Muscle of leg (tissue), 11 donors: ENCODE results near the gene SYNDIG1L. TPM values are rescaled to one million over a fixed set of nuclear protein-coding genes. Genes with fewer than 3 reads are reported as not detected.

ENCODE experiments used
- DNase-seq: peaks from one replicate; pipeline ENCODE4 v3.0.0; 2013
- H3K27ac ChIP-seq: one replicate; pipeline ENCODE4 v1.5.1; 2013; ENCODE audit warnings: mild to moderate bottlenecking, low read length, control low read depth
- H3K27me3 ChIP-seq: one replicate; pipeline ENCODE4 v1.6.1; 2013; ENCODE audit warnings: low read length; ENCODE audit not compliant: control insufficient read depth, insufficient read depth
- H3K36me3 ChIP-seq: one replicate; pipeline ENCODE4 v1.6.1; 2013; ENCODE audit warnings: low read length; ENCODE audit not compliant: control insufficient read depth, insufficient read depth
- H3K4me1 ChIP-seq: one replicate; pipeline ENCODE4 v1.6.1; 2013; ENCODE audit warnings: low read length; ENCODE audit not compliant: control insufficient read depth, insufficient read depth
- H3K4me3 ChIP-seq: one replicate; pipeline ENCODE4 v1.5.1; 2013; ENCODE audit warnings: low read length, control low read depth
- H3K9me3 ChIP-seq: replicated peaks from 2 replicates; pipeline ENCODE4 v1.6.1; 2013; ENCODE audit warnings: low read depth, low read length; ENCODE audit not compliant: control insufficient read depth
- WGBS: methylation state at CpG from one replicate; pipeline ENCODE4 v1.1.5; 2013; ENCODE audit warnings: missing lambda C conversion rate; ENCODE audit not compliant: insufficient coverage; 5-methylcytosine and 5-hydroxymethylcytosine counted together
- polyA plus RNA-seq, 8 donors: library from polyadenylated mRNA; unstranded; fragments of 120-200 nt; gene quantifications; one replicate each; pipeline versions ENCODE4 v1.2.1 to v1.2.3, GENCODE V29; 2013; ENCODE audit warnings: inconsistent platforms in 1 of 8, low replicate concordance in 1 of 8; ENCODE audit not compliant: insufficient read length in 8 of 8, insufficient read depth in 1 of 8
- total RNA-seq: library from RNA; stranded (reverse); fragments of 120-200 nt; gene quantifications from one replicate; pipeline ENCODE4 v1.2.4, GENCODE V29; 2013

SYNDIG1L gene
- total and polyA plus RNA-seq, 9 donors, result 0.04 to 0.10 (median 0.08) TPM; not detected in 5

DNA sequence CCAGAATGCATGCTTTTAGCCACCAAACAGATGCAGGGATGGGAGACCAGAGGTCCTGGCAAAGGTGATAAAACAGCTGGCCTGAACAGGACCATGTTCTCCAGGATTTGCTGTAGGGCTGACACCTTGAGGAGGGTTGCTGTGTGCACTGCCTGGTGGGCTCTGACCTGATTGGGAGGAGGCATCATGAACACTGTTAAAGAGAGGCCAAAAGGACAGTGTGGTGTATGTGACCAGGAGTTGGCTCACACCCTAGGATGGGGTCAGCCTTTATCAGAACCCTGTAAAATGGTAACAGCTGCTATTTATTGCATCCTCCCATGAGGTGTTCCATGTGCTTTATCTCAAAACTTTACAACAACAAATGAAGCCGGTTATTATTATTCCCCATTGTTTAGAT lies 8.8 kb downstream of the SYNDIG1L start:
- H3K27ac ChIP-seq, result no peak overlapping the region
- no CpG with 5 or more reads among the region's 1 CpG for WGBS
- no peak for DNase-seq
- no peak overlapping the region for H3K4me3 ChIP-seq
- no peaks in the 10 kb centered on the region for H3K36me3 ChIP-seq
- H3K9me3 ChIP-seq, result no peaks in the 10 kb centered on the region
- H3K27me3 ChIP-seq, result peaks cover 22% of the 10 kb centered on the region
- H3K4me1 ChIP-seq, result no peaks in the 10 kb centered on the region

DNA sequence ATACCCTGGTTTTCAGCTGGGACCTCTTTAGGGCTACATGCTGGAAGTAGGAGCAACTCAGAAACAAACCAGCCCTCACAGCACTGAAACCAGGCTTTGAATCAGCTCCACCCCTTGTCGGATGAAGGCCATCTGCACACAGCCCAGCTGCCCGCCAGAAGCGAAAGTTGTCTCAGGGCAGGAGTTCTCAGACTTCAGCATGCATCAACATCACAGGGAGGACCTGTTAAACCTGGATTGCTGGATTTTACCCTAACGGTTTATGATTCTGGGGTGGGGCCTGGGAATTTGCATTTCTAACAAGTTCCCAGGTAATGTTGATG lies 10.9 kb downstream of the SYNDIG1L start:
- WGBS, result no CpG with 5 or more reads among the region's 4 CpGs
- H3K27ac ChIP-seq, result no peak overlapping the region
- DNase-seq, result no peak
- H3K4me1 ChIP-seq, result no peaks in the 10 kb centered on the region
- no peaks in the 10 kb centered on the region for H3K9me3 ChIP-seq
- no peak overlapping the region for H3K4me3 ChIP-seq
- peaks cover 28% of the 10 kb centered on the region for H3K27me3 ChIP-seq
- no peaks in the 10 kb centered on the region for H3K36me3 ChIP-seq

DNA sequence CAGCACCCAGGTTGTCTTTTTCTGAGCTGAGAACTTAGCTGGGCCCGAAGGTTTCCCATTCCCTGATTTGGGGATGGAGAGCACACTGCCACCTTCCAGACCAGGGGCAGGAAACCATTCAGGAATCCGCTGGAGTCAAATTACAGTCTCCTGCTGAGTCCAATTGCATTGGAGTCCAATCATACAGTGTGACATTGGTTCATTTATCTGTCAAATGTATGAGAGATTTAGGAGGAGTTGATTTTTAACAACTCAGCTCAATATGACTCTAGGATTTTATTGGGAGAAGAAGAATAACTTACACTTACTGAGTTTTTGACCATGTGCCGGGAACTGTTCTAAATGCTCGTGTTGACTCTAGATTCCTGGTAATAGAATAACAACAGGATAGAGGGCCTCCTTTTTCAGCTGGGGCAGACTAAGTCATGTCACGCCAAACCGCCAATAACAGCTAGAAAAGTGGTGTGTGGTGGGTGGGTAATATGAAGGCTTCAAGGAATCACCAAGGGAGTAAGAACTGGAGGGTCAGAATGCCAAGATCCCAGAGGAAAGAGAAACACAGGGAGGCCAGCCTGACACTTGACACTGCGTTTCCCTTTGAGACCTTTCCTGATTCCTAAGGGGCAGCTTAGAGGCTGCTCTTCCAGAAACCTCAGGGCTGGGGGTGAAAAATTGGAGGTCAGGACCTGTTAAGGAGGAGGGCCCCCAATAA lies 11.5 kb downstream of the SYNDIG1L start:
- no peaks in the 10 kb centered on the region for H3K4me1 ChIP-seq
- no peaks in the 10 kb centered on the region for H3K9me3 ChIP-seq
- H3K4me3 ChIP-seq, result no peak overlapping the region
- 25% methylated on average over 6 of the region's 7 CpGs for WGBS
- peaks cover 28% of the 10 kb centered on the region for H3K27me3 ChIP-seq
- DNase-seq, result no peak
- H3K36me3 ChIP-seq, result no peaks in the 10 kb centered on the region
- no peak overlapping the region for H3K27ac ChIP-seq

DNA sequence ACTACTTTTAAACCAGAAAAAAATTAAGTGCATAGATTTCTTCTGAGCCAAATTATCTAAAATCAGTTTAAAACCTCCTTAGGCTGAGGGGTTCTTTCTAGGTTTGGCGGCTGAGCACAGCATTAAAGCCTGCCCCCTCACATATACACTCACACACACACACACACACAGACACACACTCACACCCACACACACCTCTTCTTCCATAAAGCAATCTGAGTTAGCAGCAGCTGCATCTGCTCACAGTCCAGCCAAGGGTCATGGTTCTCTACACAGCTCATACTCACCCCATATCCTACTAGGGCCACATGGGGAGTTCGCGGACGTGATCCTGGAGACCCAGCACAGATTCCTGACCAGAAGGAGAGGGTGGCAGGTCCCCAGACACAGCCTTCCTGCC lies 12.4 kb downstream of the SYNDIG1L start:
- H3K36me3 ChIP-seq, result no peaks in the 10 kb centered on the region
- H3K9me3 ChIP-seq, result no peaks in the 10 kb centered on the region
- H3K27ac ChIP-seq, result no peak overlapping the region
- no peaks in the 10 kb centered on the region for H3K4me1 ChIP-seq
- H3K27me3 ChIP-seq, result peaks cover 26% of the 10 kb centered on the region
- DNase-seq, result no peak
- 33% methylated on average over 4 of the region's 4 CpGs for WGBS
- H3K4me3 ChIP-seq, result no peak overlapping the region

DNA sequence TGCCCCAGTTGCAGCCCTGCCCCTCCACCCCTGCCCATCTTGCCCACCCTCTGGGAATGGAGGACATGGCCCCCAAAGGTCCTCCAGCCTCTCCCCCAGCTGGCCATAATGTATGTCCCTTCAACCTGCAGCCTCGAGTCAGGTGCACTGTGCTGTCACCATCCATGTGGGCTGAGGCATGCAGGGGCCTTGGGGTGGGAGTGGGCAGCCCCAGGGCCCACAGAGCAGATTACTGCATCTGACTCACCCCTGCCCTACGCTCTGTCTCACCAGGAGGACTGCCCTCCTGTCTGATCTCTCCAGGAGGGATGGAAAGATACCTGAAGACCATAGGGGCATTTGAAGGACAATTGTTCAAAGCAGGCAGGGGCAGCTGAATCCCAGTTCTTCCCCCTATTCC lies 13.3 kb downstream of the SYNDIG1L start:
- Histone ChIP-seq H3K27ac (no peak overlapping the region), H3K4me1 (no peaks in the 10 kb centered on the region), H3K36me3 (no peaks in the 10 kb centered on the region), H3K27me3 (peaks cover 23% of the 10 kb centered on the region), H3K4me3 (no peak overlapping the region), H3K9me3 (no peaks in the 10 kb centered on the region)
- DNase-seq, result no peak
- WGBS, result no CpG with 5 or more reads among the region's 2 CpGs

DNA sequence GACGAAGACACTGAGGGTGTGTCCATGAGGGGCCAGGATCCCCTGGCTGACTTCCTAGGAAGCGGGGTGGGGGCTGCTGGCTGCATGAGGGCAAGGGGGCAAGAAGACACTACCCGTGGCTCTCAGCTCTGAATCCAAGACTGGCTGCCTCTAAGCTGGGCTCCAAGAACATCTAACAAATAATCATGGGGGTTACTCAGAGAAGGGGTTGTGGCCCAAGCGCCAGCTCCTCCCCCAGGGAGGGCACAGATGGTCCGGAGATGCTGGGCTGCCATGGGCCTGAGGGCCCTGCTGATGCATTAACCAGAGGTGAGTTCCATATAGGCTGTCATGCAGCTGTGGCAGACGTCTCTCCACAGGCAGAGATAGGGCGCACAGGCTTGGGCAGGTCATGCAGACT lies 14.3 kb downstream of the SYNDIG1L start:
- H3K4me3 ChIP-seq, result no peak overlapping the region
- no peaks in the 10 kb centered on the region for H3K9me3 ChIP-seq
- H3K36me3 ChIP-seq, result no peaks in the 10 kb centered on the region
- H3K27ac ChIP-seq, result no peak overlapping the region
- H3K4me1 ChIP-seq, result no peaks in the 10 kb centered on the region
- no peak for DNase-seq
- WGBS, result 77% methylated on average over 6 of the region's 7 CpGs
- H3K27me3 ChIP-seq, result peaks cover 19% of the 10 kb centered on the region

DNA sequence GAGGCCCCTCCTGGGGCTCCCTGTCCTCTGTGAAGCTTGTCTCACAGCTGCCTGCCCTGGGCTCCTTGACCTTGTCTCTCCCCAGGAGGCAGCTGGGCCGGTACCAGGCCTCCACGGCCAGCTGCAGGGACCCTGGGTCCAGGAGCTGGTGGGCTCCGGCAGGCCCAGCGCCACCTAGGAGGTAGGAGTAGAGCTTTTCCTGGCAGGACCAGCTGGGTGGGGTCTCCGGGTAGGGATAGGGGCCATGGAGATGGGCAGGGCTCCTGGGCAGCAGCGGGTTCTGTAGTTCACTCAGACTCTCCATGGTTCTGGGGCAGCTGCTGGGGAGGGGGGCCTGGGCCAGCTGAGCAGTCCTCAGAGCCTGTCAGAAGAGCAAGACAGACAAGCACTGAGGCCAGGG lies 16.6 kb downstream of the SYNDIG1L start:
- H3K27me3 ChIP-seq, result peaks cover 13% of the 10 kb centered on the region
- WGBS, result 68% methylated on average over 6 of the region's 6 CpGs
- no peak for DNase-seq

DNA sequence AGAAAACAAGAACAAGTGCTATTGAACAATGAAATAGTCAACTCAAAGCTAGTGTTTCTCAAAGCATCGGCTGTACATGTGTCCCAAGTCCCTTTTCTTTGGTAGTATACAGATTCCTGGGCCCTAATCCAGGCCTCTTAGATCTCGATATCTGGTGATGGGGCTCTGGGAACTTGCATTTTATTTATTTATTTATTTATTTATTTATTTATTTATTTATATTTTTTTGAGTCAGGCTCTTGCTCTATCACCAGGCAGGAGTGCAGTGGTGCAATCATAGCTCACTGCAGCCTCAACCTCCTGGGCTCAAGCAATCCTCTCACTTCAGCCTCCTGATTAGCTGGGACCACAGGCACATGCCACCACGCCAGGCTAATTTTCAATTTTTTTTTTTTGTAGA lies 17.1 kb downstream of the SYNDIG1L start:
- Histone ChIP-seq H3K36me3 (no peaks in the 10 kb centered on the region), H3K4me3 (no peak overlapping the region), H3K9me3 (no peaks in the 10 kb centered on the region), H3K27me3 (peaks cover 9% of the 10 kb centered on the region), H3K27ac (no peak overlapping the region), H3K4me1 (no peaks in the 10 kb centered on the region)
- DNase-seq, result no peak
- WGBS, result no CpG with 5 or more reads among the region's 3 CpGs

More for the DNA sequence above, 16.6 kb downstream of the SYNDIG1L start:
- Histone ChIP-seq H3K4me3 (no peak overlapping the region), H3K9me3 (no peaks in the 10 kb centered on the region), H3K36me3 (no peaks in the 10 kb centered on the region), H3K27ac (no peak overlapping the region), H3K4me1 (no peaks in the 10 kb centered on the region)

DNA sequence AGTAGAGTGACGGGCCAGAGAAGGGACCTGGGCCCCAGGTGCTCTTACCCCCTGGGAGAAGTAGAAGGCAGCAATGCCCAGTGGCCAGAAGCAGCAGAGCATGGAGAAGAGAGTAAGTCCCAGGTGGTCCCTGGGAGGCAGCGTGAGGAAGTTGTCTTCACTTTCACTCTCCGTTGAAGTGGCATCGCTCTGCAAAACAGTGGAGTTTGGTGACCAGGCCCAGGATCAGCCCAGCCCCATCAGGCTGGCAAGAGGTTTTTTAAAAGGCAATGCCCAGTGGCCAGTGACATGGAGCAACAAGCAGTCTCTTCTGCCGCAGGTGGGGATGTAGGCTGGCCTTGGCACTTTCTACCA lies 18.2 kb downstream of the SYNDIG1L start:
- Histone ChIP-seq H3K27me3 (peaks cover 8% of the 10 kb centered on the region), H3K9me3 (no peaks in the 10 kb centered on the region), H3K27ac (no peak overlapping the region), H3K36me3 (no peaks in the 10 kb centered on the region), H3K4me3 (no peak overlapping the region), H3K4me1 (peaks cover 4% of the 10 kb centered on the region)
- WGBS, result 86% methylated on average over 4 of the region's 5 CpGs
- DNase-seq, result no peak

DNA sequence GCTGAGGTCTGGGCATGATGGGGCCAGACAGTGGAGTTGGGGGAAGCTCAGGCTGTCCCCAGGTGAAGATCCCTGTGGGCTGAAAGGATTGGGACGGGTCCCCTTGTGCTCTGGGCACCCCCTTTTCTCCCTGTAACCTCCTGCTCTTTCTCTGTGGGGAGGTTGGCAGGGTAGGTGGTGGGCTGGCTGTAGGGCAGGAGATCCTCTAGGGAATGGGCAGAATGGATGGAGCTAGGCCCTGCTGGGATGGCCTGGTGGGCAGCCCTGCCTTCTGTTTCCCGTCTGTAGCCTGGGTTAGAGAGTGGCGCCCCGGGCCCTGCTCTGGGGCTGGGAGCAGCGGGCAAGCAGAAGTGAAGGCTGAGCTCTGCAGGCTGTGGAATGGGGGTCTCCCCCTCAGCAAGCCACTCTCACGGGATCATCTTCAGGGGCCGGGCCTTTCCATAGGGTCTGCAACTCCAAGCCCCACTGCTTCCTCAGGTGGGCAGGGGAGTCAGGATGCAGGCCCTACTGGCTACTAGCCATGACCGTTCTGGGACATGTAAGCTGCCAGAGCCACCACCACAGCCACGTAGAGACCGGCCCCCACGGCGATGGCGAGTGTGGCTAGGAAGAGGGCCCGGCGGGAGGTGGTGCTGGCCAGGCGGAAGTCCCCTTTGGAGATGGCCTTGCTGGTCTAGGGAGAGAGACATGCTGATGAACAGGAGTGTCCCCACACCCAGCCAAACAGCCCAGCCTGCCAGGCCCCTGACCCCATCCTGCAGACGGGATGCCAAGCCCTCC lies 18.8 kb downstream of the SYNDIG1L start:
- Histone ChIP-seq H3K4me3 (no peak overlapping the region), H3K4me1 (peaks cover 10% of the 10 kb centered on the region), H3K27me3 (peaks cover 8% of the 10 kb centered on the region), H3K9me3 (no peaks in the 10 kb centered on the region), H3K27ac (no peak overlapping the region), H3K36me3 (no peaks in the 10 kb centered on the region)
- no peak for DNase-seq
- WGBS, result 82% methylated on average over 13 of the region's 17 CpGs
